Upper lobe of right lung (tissue), 1 donor: ENCODE measurements around the gene TMOD3. TPM values are rescaled to one million over a fixed set of nuclear protein-coding genes. Genes with fewer than 3 reads are reported as not detected.

ENCODE experiments used
- ATAC-seq: fragments of 200-7000 bp; cut with Tn5 transposase; one replicate; pipeline ENCODE4 v1.9.1; 2020; ENCODE audit warnings: mild to moderate bottlenecking, moderate library complexity
- DNase-seq: peaks from one replicate; pipeline ENCODE4 v3.0.0-alpha.2; 2020
- H3K27ac ChIP-seq: fragments of 200-600 bp; one replicate; pipeline ENCODE4 v1.8.0; 2022
- H3K27me3 ChIP-seq: fragments of 200-600 bp; one replicate; pipeline ENCODE4 v1.8.0; 2022; ENCODE audit warnings: mild to moderate bottlenecking
- H3K36me3 ChIP-seq: fragments of 200-600 bp; one replicate; pipeline ENCODE4 v1.8.0; 2022
- H3K4me1 ChIP-seq: fragments of 200-600 bp; one replicate; pipeline ENCODE4 v1.8.0; 2022
- H3K4me3 ChIP-seq: fragments of 200-600 bp; one replicate; pipeline ENCODE4 v1.8.0; 2022; ENCODE audit warnings: mild to moderate bottlenecking
- H3K9me3 ChIP-seq: fragments of 200-600 bp; one replicate; pipeline ENCODE4 v1.8.0; 2022
- CTCF ChIP-seq: fragments of 200-600 bp; IDR thresholded peaks from one replicate; pipeline ENCODE4 v1.8.0; 2022; ENCODE audit warnings: antibody characterized with exemption
- intact Hi-C: fragments of 100-400 bp; cut with DNase I; formaldehyde crosslinking; loops from one replicate; pipeline ENCODE4 v1.11.0; 2022
- total RNA-seq: library from RNA; stranded (reverse); fragmentation: NEBNext Ultra II Directional; extraction: Animal tissue kit (Norgen Biotek cat#: 25700); gene quantifications from one replicate; pipeline ENCODE4 v1.2.1, GENCODE V29; 2021
- donor health status: DM: no; HTN: yes; CAD: no; lungs with severe emphysema.

TMOD3 gene
- total RNA-seq, 1 donor from 2014 or later = 78.4 TPM

GRCh38 chr15:51793521-51794305 is 35.7 kb upstream of the TMOD3 start:
- Histone ChIP-seq H3K27ac (no peak overlapping the region), H3K9me3 (no peaks in the 10 kb centered on the region), H3K4me1 (no peaks in the 10 kb centered on the region), H3K36me3 (no peaks in the 10 kb centered on the region), H3K27me3 (no peaks in the 10 kb centered on the region), H3K4me3 (no peak overlapping the region)
- no peak for DNase-seq
- intact Hi-C loops = no loop called here
- ATAC-seq = no peak
- no peak for TF ChIP-seq CTCF

- DNase-seq (no peak), ATAC-seq (no peak)
- no peaks in the 10 kb centered on the region for H3K27me3 ChIP-seq
- H3K9me3 ChIP-seq = no peaks in the 10 kb centered on the region
- no peaks in the 10 kb centered on the region for H3K4me1 ChIP-seq
- no peak overlapping the region for H3K27ac ChIP-seq
- intact Hi-C loops = no loop called here
- no peak for TF ChIP-seq CTCF
- peaks cover 10% of the 10 kb centered on the region for H3K36me3 ChIP-seq
- H3K4me3 ChIP-seq = no peak overlapping the region
These were observed 32.5 kb upstream of the TMOD3 start for GRCh38 chr15:51796847-51797401.

- ATAC-seq (no peak), DNase-seq (no peak)
- Histone ChIP-seq H3K9me3 (no peaks in the 10 kb centered on the region), H3K36me3 (peaks cover 10% of the 10 kb centered on the region), H3K4me3 (no peak overlapping the region), H3K4me1 (no peaks in the 10 kb centered on the region), H3K27ac (no peak overlapping the region), H3K27me3 (no peaks in the 10 kb centered on the region)
- intact Hi-C loops = no loop called here
- TF ChIP-seq CTCF = no peak
These were observed 31.2 kb upstream of the TMOD3 start for GRCh38 chr15:51798281-51798680.

GRCh38 chr15:51799282-51800252 is 29.9 kb upstream of the TMOD3 start:
- Histone ChIP-seq H3K36me3 (peaks cover 10% of the 10 kb centered on the region), H3K27ac (no peak overlapping the region), H3K9me3 (no peaks in the 10 kb centered on the region), H3K27me3 (no peaks in the 10 kb centered on the region), H3K4me3 (no peak overlapping the region), H3K4me1 (no peaks in the 10 kb centered on the region)
- ATAC-seq (peak; percentile 52), DNase-seq (no peak)
- intact Hi-C loops = no loop called here
- no peak for TF ChIP-seq CTCF

GRCh38 chr15:51801391-51801835 is 28.0 kb upstream of the TMOD3 start:
- peak; percentile 40 for TF ChIP-seq CTCF
- H3K27me3 ChIP-seq = no peaks in the 10 kb centered on the region
- intact Hi-C loops = no loop called here
- peak; percentile 41 for ATAC-seq
- peaks cover 10% of the 10 kb centered on the region for H3K36me3 ChIP-seq
- no peak overlapping the region for H3K27ac ChIP-seq
- no peaks in the 10 kb centered on the region for H3K9me3 ChIP-seq
- DNase-seq = no peak
- H3K4me3 ChIP-seq = no peak overlapping the region
- H3K4me1 ChIP-seq = no peaks in the 10 kb centered on the region
